CD4-positive, alpha-beta T cell treated with Interleukin-1 beta for 1 hour (primary cell): Measurements from ENCODE around the gene SLC4A11.

Experiments used
- DNase-seq, 2 donors: peaks; one replicate each; pipeline ENCODE4 v3.0.0-alpha.2; 2020 to 2022

SLC4A11 gene

DNA sequence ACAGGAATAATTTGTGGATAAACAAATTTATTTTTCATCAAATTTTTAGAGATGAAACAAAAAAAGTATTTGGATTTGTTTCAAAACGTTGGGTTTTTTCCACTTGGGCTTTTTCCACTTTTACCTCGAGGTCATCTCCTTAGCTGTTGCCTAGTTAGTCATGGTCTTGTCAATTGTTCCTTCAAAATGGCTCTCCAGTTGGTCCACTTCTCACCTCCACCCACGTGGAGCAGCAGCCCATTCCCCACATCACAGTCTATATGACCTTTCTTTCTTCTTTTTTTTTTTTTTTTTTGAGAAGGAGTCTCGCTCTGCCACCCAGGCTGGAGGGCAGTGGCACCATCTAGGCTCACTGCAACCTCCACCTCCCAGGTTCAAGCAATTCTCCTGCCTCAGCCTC is 6.7 kb upstream of the SLC4A11 start:
- DNase-seq, result no peak

DNA sequence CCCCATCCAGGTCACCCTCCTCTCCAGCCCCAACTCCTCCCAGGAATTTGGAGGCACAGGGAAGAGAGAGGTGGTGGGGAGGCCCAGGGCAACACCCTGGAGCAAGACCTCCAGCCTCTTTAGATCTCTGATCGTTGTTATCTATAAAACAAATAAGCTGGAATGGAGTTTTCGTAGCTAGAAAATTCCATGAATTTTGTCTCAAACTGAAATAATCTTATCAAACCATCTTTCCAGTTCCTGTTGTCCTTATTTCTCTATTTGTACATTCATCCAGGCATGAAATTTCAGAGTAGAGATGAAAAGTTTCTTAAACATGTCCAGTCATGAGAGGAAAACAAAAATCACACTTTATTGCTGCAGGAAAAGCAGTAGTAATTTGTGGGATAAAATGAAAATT is 6.2 kb upstream of the SLC4A11 start:
- DNase-seq, result no peak

GRCh38 chr20:3244613-3245012 is 5.6 kb upstream of the SLC4A11 start:
- DNase-seq, result no peak

DNA sequence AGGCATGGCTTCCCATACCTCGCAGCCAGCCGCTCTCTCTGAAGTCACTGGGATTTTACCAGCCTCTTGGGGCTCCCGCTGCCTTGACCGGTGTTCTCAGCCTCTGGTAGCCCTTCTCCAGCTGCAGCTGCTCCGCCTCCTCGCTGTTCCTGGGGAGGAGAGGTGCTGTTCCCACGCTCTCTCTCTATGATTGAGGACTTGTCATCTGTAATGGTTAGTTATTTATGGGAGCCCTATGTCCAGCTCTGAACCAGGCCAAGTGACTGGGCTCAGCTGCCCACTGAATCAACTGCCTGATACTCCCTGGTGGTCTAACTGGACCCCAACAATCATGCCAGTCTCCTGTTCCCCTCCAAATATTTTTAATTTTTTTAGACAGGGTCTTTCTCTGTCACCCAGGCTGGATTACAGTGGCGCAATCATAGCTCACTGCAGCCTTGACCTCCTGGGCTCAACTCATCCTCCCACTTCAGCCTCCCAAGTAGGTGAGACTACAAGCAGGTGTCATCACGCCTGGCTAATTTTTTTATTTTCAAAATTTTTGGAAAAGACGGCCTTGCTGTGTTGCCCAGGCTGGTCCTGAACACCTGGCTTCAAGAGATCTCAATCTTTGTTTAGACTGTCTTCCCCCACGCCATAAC is 4.8 kb upstream of the SLC4A11 start:
- DNase-seq, result no peak

- no peak for DNase-seq
Measured at GRCh38 chr20:3242172-3242692, 3.2 kb upstream of the SLC4A11 start.

GRCh38 chr20:3240776-3241363 is 1.9 kb upstream of the SLC4A11 start:
- no peak for DNase-seq

- DNase-seq, result no peak
Measured at GRCh38 chr20:3239867-3240775, 1.1 kb upstream of the SLC4A11 start.

GRCh38 chr20:3238616-3239025 is 369 bp downstream of the SLC4A11 start:
- peak; percentile 30 to 40 for DNase-seq

DNA sequence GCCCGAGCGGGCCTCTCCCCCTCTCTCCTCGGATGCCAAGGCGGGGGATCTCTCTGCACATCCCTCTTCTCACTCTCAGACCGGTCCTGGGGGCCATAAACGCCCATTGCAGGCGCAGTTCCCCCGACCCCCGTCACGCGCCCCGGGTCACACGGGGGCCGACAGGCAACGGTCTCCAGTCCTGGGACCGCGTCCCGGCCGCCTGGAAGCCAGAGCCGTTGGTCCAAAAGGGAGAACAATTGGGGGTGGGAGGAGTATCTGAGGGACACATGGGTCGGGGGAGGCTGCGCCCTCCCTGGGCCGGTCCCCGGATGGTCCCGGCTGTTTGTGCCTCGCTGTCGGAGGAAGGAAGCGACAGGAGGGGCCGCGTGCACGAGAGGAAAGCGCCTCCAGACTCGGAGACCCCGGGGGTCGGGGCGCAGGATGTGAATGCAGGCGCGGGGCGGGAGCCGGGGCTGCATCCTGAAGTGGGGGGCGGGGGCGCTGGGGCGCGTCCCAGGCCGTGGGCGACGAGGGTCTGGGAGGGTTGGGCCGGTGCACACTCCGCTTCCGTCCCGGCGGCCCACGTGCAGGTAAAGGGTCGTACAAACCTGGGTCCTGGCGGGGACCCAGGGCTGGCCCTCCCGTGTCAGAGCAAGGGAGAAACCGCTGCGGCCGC is 903 bp downstream of the SLC4A11 start:
- no peak for DNase-seq

DNA sequence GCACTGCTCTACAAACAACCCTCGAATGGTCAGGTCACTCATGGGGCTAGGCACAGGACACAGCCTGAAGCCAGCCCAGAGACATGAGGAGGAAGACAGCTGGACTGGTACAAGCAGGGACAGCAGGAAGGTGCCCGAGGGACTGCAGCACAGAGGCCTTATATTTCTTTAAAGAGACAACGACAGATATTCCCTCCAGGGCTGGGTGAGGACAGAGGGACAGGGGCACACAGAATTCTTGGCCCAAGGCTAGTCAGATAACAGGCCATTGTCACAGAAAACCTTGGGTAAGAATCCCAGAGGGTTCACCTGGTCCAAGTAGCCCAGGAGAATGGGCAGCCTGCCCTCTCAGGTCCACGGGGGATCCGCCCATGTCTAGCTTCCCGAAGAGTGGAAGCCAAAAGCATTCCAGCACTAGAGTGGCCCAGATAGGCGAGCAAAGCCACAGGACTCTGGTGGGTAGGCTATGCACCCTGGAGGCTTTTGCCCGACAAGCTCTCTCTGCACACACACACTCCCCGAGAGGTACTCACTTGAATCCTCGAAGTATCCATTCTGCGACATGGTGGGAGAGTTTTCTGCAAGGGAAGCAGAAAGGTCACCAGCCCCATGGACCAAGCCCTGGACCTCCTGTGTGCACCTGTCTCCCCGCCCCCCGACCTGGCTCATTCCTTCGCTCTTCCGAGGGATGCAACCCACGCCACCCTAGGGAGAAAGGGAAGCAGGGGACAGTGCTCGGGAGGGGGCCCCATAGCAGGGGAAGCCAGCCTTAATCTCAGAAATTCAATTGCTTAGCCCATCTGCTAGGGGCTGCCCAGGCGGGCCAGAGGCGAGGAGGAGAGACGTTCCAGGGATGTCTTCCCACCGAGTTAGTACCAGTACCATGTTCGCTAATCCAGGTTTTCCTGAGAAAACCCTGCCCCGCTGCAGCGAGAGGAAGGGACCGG is 1.7 kb downstream of the SLC4A11 start:
- no peak for DNase-seq

- no peak for DNase-seq
Measured at GRCh38 chr20:3235666-3236324, 3.2 kb downstream of the SLC4A11 start.

- no peak for DNase-seq
Measured at GRCh38 chr20:3233991-3234498, 4.9 kb downstream of the SLC4A11 start.

- no peak for DNase-seq
Measured at GRCh38 chr20:3233131-3233990, 5.6 kb downstream of the SLC4A11 start.

DNA sequence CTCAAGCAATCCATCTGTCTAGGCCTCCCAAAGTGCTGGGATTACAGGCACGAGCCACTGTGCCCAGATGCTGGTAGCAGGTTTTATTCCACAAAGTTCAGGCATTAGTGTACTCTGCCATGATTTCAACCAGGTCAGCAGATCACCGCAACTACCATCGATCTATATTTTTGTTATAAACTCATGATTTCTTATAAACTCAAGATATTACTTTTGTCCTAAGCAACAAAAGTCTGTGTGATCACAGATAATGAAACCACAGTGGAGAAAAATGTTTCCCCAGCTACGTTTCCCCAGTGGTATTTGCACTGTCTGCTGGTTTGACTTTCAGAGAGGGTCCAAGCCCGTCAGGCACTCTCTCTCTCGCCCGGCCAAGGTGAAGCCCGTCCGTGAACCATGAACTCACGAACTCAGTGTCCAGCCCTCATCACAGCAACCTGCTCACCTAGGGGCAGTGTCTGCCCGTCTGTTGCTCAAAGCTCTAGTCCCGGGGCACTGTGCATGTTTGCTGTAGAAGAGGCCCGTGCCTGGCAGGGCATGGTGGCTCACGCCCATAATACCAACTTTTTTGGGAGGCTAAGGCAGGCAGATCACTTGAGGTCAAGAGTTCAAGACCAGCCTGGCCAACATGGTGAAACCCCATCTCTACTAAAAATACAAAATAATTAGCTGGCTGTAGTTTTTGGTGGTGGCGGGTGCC is 7.0 kb downstream of the SLC4A11 start:
- no peak for DNase-seq

GRCh38 chr20:3231116-3231515 is 7.9 kb downstream of the SLC4A11 start:
- no peak for DNase-seq

GRCh38 chr20:3229798-3230197 is 9.2 kb downstream of the SLC4A11 start:
- no peak for DNase-seq

GRCh38 chr20:3229158-3229557 is 9.8 kb downstream of the SLC4A11 start:
- no peak for DNase-seq

DNA sequence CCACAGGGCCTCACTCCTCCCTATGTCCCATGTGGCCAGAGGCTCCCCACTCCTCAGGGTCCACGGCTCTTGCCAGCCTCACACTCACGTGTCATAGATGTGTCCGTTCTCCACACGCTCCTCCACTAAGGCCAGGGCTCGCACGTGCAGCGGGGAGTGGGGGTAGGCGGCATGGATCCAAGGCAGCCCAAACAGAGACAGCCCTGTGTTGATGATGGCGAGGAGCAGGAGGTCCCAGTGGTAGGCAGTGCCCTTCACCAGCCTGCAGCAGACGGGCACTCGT is 10.3 kb downstream of the SLC4A11 start:
- DNase-seq, result no peak

GRCh38 chr20:3227936-3228749 is 10.8 kb downstream of the SLC4A11 start:
- no peak for DNase-seq
